GM23248 (cell line): ENCODE measurements around the gene CAMTA1.

Experiments used
- EZH2 ChIP-seq: fragments of 200-600 bp; sonication (generic); IDR thresholded peaks from 2 replicates; pipeline ENCODE4 v1.6.1; 2018; ENCODE audit warnings: antibody characterized with exemption, mild to moderate bottlenecking; ENCODE audit not compliant: insufficient read depth, poor library complexity, severe bottlenecking
- EZH2phosphoT487 ChIP-seq: fragments of 200-600 bp; sonication (generic); IDR thresholded peaks from 2 replicates; pipeline ENCODE4 v1.6.1; 2018; ENCODE audit warnings: antibody characterized with exemption, moderate library complexity, mild to moderate bottlenecking, low read depth; ENCODE audit not compliant: insufficient read depth

DNA sequence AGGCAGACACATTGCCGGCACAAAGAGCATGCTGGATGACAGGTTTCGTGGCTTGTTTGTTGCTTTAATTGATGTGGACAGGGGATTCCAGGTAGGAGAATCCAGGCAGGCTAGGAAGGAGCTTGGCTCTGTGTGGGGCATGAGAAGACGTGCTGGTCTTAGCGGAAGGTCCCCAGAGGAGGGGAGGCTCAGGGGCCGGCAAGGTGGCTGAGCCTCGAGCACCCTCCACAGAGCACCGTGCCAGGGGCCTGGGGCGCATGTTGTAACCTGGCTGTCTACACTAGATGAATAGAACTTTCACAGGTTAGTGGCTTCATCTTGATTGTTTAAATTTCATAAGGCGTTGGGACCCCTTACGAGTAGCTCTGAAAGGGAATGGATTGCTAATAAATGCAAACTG, 223.1 kb downstream of the CAMTA1 start:
- TF ChIP-seq EZH2 (no peak), EZH2phosphoT487 (no peak)
